H1 (cell line): Measurements from ENCODE around the gene ZBTB22. TPM values are rescaled to one million over a fixed set of nuclear protein-coding genes. Genes with fewer than 3 reads are reported as not detected.

Source experiments
- HDAC2 ChIP-seq, 2 experiments: fragments of 300-600 bp in 1 of 2; sonication (generic) in 1 of 2; IDR thresholded peaks; 2 replicates each; pipeline ENCODE4 v1.6.1; 2011 to 2012; ENCODE audit warnings: low read depth in 2 of 2, low read length in 2 of 2, mild to moderate bottlenecking in 2 of 2, moderate library complexity in 2 of 2, borderline replicate concordance in 1 of 2, inconsistent platforms in 1 of 2
- POLR2A ChIP-seq, 2 experiments: IDR thresholded peaks; 1 replicate in 1 of 2; 2 replicates in 1 of 2; pipeline ENCODE4 v1.6.1; 2011; ENCODE audit warnings: low read depth in 2 of 2, low read length in 2 of 2, mild to moderate bottlenecking in 2 of 2; ENCODE audit errors: control extremely low read depth in 1 of 2
- SAP30 ChIP-seq: fragments of 300-600 bp; sonication (generic); IDR thresholded peaks from 2 replicates; pipeline ENCODE4 v1.7.1; 2012; ENCODE audit warnings: low read length, moderate library complexity, mild to moderate bottlenecking, inconsistent platforms; ENCODE audit not compliant: insufficient read depth, insufficient replicate concordance
- SIN3A ChIP-seq, 2 experiments: IDR thresholded peaks in 1 of 2; conservative IDR thresholded peaks in 1 of 2; 2 replicates each; pipeline ENCODE4 v1.6.1; 2011 to 2012; ENCODE audit warnings: low read length in 2 of 2, improper control_type of control experiment in 1 of 2, low read depth in 1 of 2, mild to moderate bottlenecking in 1 of 2
- TAF1 ChIP-seq: IDR thresholded peaks from 2 replicates; pipeline ENCODE4 v1.6.1; 2011; ENCODE audit warnings: mild to moderate bottlenecking, low read depth, low read length
- TBP ChIP-seq: IDR thresholded peaks from 2 replicates; pipeline ENCODE4 v1.6.1; 2011; ENCODE audit warnings: low read depth, low read length, improper control_type of control experiment
- YY1 ChIP-seq: IDR thresholded peaks from 2 replicates; pipeline ENCODE4 v1.6.1; 2011; ENCODE audit warnings: low read depth, mild to moderate bottlenecking, low read length
- polyA plus RNA-seq, 7 experiments: library from polyadenylated mRNA; depleted of rRNA in 3 of 7; stranded (reverse) in 5 of 7; unstranded in 2 of 7; fragments of >200 nt in 5 of 7; fragments of 200-250 nt in 2 of 7; gene quantifications; 1 replicate in 5 of 7; 2 replicates in 1 of 7; 4 replicates in 1 of 7; pipeline versions ENCODE4 v1.2.1 to v1.2.3, GENCODE V29; 2011 to 2013; ENCODE audit warnings: missing spikeins in 2 of 7, mixed read lengths in 2 of 7
- total RNA-seq: library from RNA; stranded (reverse); fragmentation: NEBNext Ultra II Directional; extraction: Animal tissue kit (Norgen Biotek cat#: 25700); gene quantifications from 2 replicates; pipeline ENCODE4 v1.2.1, GENCODE V29; 2021
- TF ChIP-seq, protein P1 (sequence below): IDR thresholded peaks from 2 replicates; pipeline ENCODE4 v1.6.1; 2012; ENCODE audit warnings: inconsistent platforms
- TF ChIP-seq, protein P2 (sequence below): fragments of 300-600 bp; sonication (generic); IDR thresholded peaks from 2 replicates; pipeline ENCODE4 v1.7.1; 2012; ENCODE audit warnings: low read length, moderate library complexity, mild to moderate bottlenecking, inconsistent platforms; ENCODE audit not compliant: insufficient replicate concordance

ZBTB22 gene
- total and polyA plus RNA-seq, 2 of the 8 experiments (the other 6 are each of a cell fraction or from before 2014, with no cell fraction given), result 7.4 to 9.9 TPM

- peak; percentile 9 to 70; a peak in 2 of 4 replicates for TF ChIP-seq SIN3A (conservative IDR thresholded peaks at IDR 0.05 in 1 of 2, IDR thresholded peaks at IDR 0.05 in 1 of 2; ENCODE audit: low read depth in 1 of 2, low read length in 2 of 2)
- TF ChIP-seq POLR2A (IDR thresholded peaks at IDR 0.05; ENCODE audit: control extremely low read depth in 1 of 2, low read depth in 2 of 2, low read length in 2 of 2), result peak in 1 of 2 experiments; percentile 55; a peak in 2 of 3 replicates
- peak; percentile 65 for TF ChIP-seq SAP30
- peak; percentile 54; the same call in 1 of the 2 replicates for TF ChIP-seq TAF1
- TF ChIP-seq, protein P1, sequence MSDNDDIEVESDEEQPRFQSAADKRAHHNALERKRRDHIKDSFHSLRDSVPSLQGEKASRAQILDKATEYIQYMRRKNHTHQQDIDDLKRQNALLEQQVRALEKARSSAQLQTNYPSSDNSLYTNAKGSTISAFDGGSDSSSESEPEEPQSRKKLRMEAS, result 0 out of 2 replicates have a peak, but pooled peaks have one; percentile 39
- TF ChIP-seq, protein P2, sequence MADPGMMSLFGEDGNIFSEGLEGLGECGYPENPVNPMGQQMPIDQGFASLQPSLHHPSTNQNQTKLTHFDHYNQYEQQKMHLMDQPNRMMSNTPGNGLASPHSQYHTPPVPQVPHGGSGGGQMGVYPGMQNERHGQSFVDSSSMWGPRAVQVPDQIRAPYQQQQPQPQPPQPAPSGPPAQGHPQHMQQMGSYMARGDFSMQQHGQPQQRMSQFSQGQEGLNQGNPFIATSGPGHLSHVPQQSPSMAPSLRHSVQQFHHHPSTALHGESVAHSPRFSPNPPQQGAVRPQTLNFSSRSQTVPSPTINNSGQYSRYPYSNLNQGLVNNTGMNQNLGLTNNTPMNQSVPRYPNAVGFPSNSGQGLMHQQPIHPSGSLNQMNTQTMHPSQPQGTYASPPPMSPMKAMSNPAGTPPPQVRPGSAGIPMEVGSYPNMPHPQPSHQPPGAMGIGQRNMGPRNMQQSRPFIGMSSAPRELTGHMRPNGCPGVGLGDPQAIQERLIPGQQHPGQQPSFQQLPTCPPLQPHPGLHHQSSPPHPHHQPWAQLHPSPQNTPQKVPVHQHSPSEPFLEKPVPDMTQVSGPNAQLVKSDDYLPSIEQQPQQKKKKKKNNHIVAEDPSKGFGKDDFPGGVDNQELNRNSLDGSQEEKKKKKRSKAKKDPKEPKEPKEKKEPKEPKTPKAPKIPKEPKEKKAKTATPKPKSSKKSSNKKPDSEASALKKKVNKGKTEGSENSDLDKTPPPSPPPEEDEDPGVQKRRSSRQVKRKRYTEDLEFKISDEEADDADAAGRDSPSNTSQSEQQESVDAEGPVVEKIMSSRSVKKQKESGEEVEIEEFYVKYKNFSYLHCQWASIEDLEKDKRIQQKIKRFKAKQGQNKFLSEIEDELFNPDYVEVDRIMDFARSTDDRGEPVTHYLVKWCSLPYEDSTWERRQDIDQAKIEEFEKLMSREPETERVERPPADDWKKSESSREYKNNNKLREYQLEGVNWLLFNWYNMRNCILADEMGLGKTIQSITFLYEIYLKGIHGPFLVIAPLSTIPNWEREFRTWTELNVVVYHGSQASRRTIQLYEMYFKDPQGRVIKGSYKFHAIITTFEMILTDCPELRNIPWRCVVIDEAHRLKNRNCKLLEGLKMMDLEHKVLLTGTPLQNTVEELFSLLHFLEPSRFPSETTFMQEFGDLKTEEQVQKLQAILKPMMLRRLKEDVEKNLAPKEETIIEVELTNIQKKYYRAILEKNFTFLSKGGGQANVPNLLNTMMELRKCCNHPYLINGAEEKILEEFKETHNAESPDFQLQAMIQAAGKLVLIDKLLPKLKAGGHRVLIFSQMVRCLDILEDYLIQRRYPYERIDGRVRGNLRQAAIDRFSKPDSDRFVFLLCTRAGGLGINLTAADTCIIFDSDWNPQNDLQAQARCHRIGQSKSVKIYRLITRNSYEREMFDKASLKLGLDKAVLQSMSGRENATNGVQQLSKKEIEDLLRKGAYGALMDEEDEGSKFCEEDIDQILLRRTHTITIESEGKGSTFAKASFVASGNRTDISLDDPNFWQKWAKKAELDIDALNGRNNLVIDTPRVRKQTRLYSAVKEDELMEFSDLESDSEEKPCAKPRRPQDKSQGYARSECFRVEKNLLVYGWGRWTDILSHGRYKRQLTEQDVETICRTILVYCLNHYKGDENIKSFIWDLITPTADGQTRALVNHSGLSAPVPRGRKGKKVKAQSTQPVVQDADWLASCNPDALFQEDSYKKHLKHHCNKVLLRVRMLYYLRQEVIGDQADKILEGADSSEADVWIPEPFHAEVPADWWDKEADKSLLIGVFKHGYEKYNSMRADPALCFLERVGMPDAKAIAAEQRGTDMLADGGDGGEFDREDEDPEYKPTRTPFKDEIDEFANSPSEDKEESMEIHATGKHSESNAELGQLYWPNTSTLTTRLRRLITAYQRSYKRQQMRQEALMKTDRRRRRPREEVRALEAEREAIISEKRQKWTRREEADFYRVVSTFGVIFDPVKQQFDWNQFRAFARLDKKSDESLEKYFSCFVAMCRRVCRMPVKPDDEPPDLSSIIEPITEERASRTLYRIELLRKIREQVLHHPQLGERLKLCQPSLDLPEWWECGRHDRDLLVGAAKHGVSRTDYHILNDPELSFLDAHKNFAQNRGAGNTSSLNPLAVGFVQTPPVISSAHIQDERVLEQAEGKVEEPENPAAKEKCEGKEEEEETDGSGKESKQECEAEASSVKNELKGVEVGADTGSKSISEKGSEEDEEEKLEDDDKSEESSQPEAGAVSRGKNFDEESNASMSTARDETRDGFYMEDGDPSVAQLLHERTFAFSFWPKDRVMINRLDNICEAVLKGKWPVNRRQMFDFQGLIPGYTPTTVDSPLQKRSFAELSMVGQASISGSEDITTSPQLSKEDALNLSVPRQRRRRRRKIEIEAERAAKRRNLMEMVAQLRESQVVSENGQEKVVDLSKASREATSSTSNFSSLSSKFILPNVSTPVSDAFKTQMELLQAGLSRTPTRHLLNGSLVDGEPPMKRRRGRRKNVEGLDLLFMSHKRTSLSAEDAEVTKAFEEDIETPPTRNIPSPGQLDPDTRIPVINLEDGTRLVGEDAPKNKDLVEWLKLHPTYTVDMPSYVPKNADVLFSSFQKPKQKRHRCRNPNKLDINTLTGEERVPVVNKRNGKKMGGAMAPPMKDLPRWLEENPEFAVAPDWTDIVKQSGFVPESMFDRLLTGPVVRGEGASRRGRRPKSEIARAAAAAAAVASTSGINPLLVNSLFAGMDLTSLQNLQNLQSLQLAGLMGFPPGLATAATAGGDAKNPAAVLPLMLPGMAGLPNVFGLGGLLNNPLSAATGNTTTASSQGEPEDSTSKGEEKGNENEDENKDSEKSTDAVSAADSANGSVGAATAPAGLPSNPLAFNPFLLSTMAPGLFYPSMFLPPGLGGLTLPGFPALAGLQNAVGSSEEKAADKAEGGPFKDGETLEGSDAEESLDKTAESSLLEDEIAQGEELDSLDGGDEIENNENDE, result no peak
- 0 out of 4 replicates have a peak, but pooled peaks of 1 of the 2 experiments have one; percentile 8 for TF ChIP-seq HDAC2 (IDR thresholded peaks at IDR 0.05; ENCODE audit: borderline replicate concordance in 1 of 2, low read depth in 2 of 2, low read length in 2 of 2)
- TF ChIP-seq TBP, result peak; percentile 48; the same call in 1 of the 2 replicates
- TF ChIP-seq YY1, result no peak
These were observed 5.0 kb downstream of the ZBTB22 start (continued) for GRCh38 chr6:33312361-33313104.
